Muscle of leg (tissue), 16 donors: ENCODE results near the gene STK33. TPM values are rescaled to one million over a fixed set of nuclear protein-coding genes. Genes with fewer than 3 reads are reported as not detected.

Experiments
- DNase-seq: peaks from one replicate; pipeline ENCODE4 v3.0.0; 2013
- H3K27ac ChIP-seq: one replicate; pipeline ENCODE4 v1.5.1; 2013; ENCODE audit warnings: mild to moderate bottlenecking, low read length, control low read depth
- H3K27me3 ChIP-seq: one replicate; pipeline ENCODE4 v1.6.1; 2013; ENCODE audit warnings: low read length; ENCODE audit not compliant: control insufficient read depth, insufficient read depth
- H3K36me3 ChIP-seq: one replicate; pipeline ENCODE4 v1.6.1; 2013; ENCODE audit warnings: low read length; ENCODE audit not compliant: control insufficient read depth, insufficient read depth
- H3K4me1 ChIP-seq: one replicate; pipeline ENCODE4 v1.6.1; 2013; ENCODE audit warnings: low read length; ENCODE audit not compliant: control insufficient read depth, insufficient read depth
- H3K4me3 ChIP-seq: one replicate; pipeline ENCODE4 v1.5.1; 2013; ENCODE audit warnings: low read length, control low read depth
- H3K9me3 ChIP-seq: replicated peaks from 2 replicates; pipeline ENCODE4 v1.6.1; 2013; ENCODE audit warnings: low read depth, low read length; ENCODE audit not compliant: control insufficient read depth
- whole genome bisulfite sequencing: methylation state at CpG from one replicate; pipeline ENCODE4 v1.1.5; 2013; ENCODE audit warnings: missing lambda C conversion rate; ENCODE audit not compliant: insufficient coverage; 5-methylcytosine and 5-hydroxymethylcytosine counted together
- long read RNA-seq, 11 donors: transcript quantifications; one replicate each; lab custom pipeline, GENCODE V29; 2026
- polyA plus RNA-seq, 8 donors: library from polyadenylated mRNA; unstranded; fragments of 120-200 nt; gene quantifications; one replicate each; pipeline versions ENCODE4 v1.2.1 to v1.2.3, GENCODE V29; 2013; ENCODE audit warnings: inconsistent platforms in 1 of 8, low replicate concordance in 1 of 8; ENCODE audit not compliant: insufficient read length in 8 of 8, insufficient read depth in 1 of 8
- total RNA-seq: library from RNA; stranded (reverse); fragments of 120-200 nt; gene quantifications from one replicate; pipeline ENCODE4 v1.2.4, GENCODE V29; 2013

Gene STK33
- total RNA-seq (3.8 TPM), polyA plus RNA-seq (1 to 10 TPM; 2.9 to 5.8 (median 4.5) TPM)
- long read RNA-seq, donor 1, full-length matches to known transcripts: 2 of 2 reads
- long read RNA-seq, donor 1, partial matches to known transcripts: 0 of 2 reads
- long read RNA-seq, donor 1, other reads (novel, unspliced or antisense): 0 of 2 reads
- long read RNA-seq, donor 2: 0 reads
- long read RNA-seq, donor 3: 0 reads
- long read RNA-seq, donor 4: 0 reads
- long read RNA-seq, donor 5: 0 reads
- long read RNA-seq, donor 6, full-length matches to known transcripts: 1 of 1 reads
- long read RNA-seq, donor 6, partial matches to known transcripts: 0 of 1 reads
- long read RNA-seq, donor 6, other reads (novel, unspliced or antisense): 0 of 1 reads
- long read RNA-seq, donor 7: 0 reads
- long read RNA-seq, donor 8, partial matches to known transcripts: 4,127 of 6,203 reads
- long read RNA-seq, donor 8, other reads (novel, unspliced or antisense): 2,076 of 6,203 reads
- long read RNA-seq, donor 9: 0 reads
- long read RNA-seq, donor 10: 0 reads
- long read RNA-seq, donor 11: 0 reads

- H3K27ac ChIP-seq: no peak within 1 kb of the TSS
- peak; percentile 45 for DNase-seq
- peak within 1 kb of the TSS; percentile 49 for H3K4me3 ChIP-seq
- H3K4me1 ChIP-seq: peaks cover 8% of the 10 kb centered on the region
- peaks cover 2% of the 10 kb centered on the region for H3K27me3 ChIP-seq
- no peaks in the 10 kb centered on the region for H3K9me3 ChIP-seq
- no peaks in the 10 kb centered on the region for H3K36me3 ChIP-seq
- under 1% methylated on average over 51 of the region's 55 CpGs for WGBS
Observed at GRCh38 chr11:8593935-8594909, at the start of gene STK33. STK33 (minus strand) TSS chr11:8594228; CDS start chr11:8474905, 119,323 bp downstream.

- no peaks in the 10 kb centered on the region for H3K4me1 ChIP-seq
- 65% methylated on average over 5 of the region's 5 CpGs for WGBS
- H3K36me3 ChIP-seq: peaks cover 44% of the 10 kb centered on the region
- no peaks in the 10 kb centered on the region for H3K9me3 ChIP-seq
- DNase-seq: no peak
- no peak overlapping the region for H3K4me3 ChIP-seq
- H3K27me3 ChIP-seq: no peaks in the 10 kb centered on the region
- no peak overlapping the region for H3K27ac ChIP-seq
Observed at GRCh38 chr11:8642196-8642841, 48.3 kb upstream of the STK33 start.

- Histone ChIP-seq H3K36me3 (peaks cover 43% of the 10 kb centered on the region), H3K4me1 (no peaks in the 10 kb centered on the region), H3K27me3 (no peaks in the 10 kb centered on the region), H3K27ac (no peak overlapping the region), H3K9me3 (no peaks in the 10 kb centered on the region), H3K4me3 (no peak overlapping the region)
- no peak for DNase-seq
- 96% methylated on average over 2 of the region's 2 CpGs for WGBS
Observed at GRCh38 chr11:8641332-8641731, 47.3 kb upstream of the STK33 start.

- Histone ChIP-seq H3K27me3 (no peaks in the 10 kb centered on the region), H3K36me3 (peaks cover 36% of the 10 kb centered on the region)
- 28% methylated on average over 4 of the region's 5 CpGs for WGBS
Observed at GRCh38 chr11:8640267-8640906, 46.4 kb upstream of the STK33 start.

GRCh38 chr11:8639655-8640054 is 45.6 kb upstream of the STK33 start:
- Histone ChIP-seq H3K9me3 (no peaks in the 10 kb centered on the region), H3K36me3 (peaks cover 36% of the 10 kb centered on the region), H3K4me3 (no peak overlapping the region), H3K4me1 (no peaks in the 10 kb centered on the region), H3K27me3 (no peaks in the 10 kb centered on the region), H3K27ac (no peak overlapping the region)
- DNase-seq: no peak
- WGBS: 77% methylated on average over 3 of the region's 3 CpGs

More at GRCh38 chr11:8640267-8640906, 46.4 kb upstream of the STK33 start:
- no peak overlapping the region for H3K4me3 ChIP-seq
- no peak overlapping the region for H3K27ac ChIP-seq
- no peaks in the 10 kb centered on the region for H3K9me3 ChIP-seq
- no peak for DNase-seq
- H3K4me1 ChIP-seq: no peaks in the 10 kb centered on the region

- WGBS: no CpG with 5 or more reads among the region's 5 CpGs
- H3K27me3 ChIP-seq: no peaks in the 10 kb centered on the region
- H3K4me3 ChIP-seq: no peak overlapping the region
- peaks cover 31% of the 10 kb centered on the region for H3K36me3 ChIP-seq
- DNase-seq: no peak
- H3K27ac ChIP-seq: no peak overlapping the region
- H3K9me3 ChIP-seq: no peaks in the 10 kb centered on the region
- no peaks in the 10 kb centered on the region for H3K4me1 ChIP-seq
Observed at GRCh38 chr11:8638300-8638699, 44.3 kb upstream of the STK33 start.

GRCh38 chr11:8636127-8636526 is 42.1 kb upstream of the STK33 start:
- 100% methylated on average over 2 of the region's 2 CpGs for WGBS
- Histone ChIP-seq H3K9me3 (no peaks in the 10 kb centered on the region), H3K36me3 (peaks cover 21% of the 10 kb centered on the region), H3K4me1 (no peaks in the 10 kb centered on the region), H3K27ac (no peak overlapping the region), H3K27me3 (no peaks in the 10 kb centered on the region), H3K4me3 (no peak overlapping the region)
- no peak for DNase-seq

GRCh38 chr11:8634498-8634897 is 40.5 kb upstream of the STK33 start:
- no peak for DNase-seq
- Histone ChIP-seq H3K9me3 (no peaks in the 10 kb centered on the region), H3K4me3 (no peak overlapping the region), H3K27ac (no peak overlapping the region), H3K27me3 (no peaks in the 10 kb centered on the region), H3K4me1 (no peaks in the 10 kb centered on the region), H3K36me3 (peaks cover 20% of the 10 kb centered on the region)
- WGBS: 96% methylated on average over 4 of the region's 6 CpGs

- H3K27me3 ChIP-seq: no peaks in the 10 kb centered on the region
- no peaks in the 10 kb centered on the region for H3K4me1 ChIP-seq
- H3K36me3 ChIP-seq: peaks cover 7% of the 10 kb centered on the region
- H3K27ac ChIP-seq: no peak overlapping the region
- no peaks in the 10 kb centered on the region for H3K9me3 ChIP-seq
- no peak overlapping the region for H3K4me3 ChIP-seq
- WGBS: 38% methylated on average over 1 of the region's 6 CpGs
- peak; percentile 88 for DNase-seq
Observed at GRCh38 chr11:8631395-8632118, 37.5 kb upstream of the STK33 start.
